Measurements from ENCODE around the gene CEMIP2.
"Not testable (repeated sequence)": the region's sequence is repeated elsewhere in the genome, so short reads cannot be mapped to it uniquely, and the experiment has no call there.

CEMIP2 gene

DNA sequence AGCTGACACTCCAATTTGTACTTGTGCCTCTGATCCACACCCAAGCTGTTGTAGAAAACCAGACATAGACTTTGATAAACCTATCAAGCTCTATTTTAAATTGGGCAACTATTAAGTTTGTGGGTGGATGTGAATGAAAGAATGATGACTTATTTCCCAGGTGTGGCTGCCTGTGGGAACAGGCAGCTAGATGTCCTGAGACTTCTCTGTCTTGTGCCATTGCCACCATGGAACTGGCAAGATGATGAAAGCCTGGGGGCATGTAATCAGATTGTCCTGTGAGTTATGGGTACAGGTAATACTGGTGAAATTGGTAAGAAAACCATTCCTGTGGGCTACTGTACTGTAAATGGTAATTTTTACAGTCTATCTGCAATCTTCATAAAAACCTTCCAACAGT lies 57.5 kb downstream of the CEMIP2 start:
- no peak overlapping the region for H3K4me3 ChIP-seq (ENCODE audit: low read depth, low read length)

DNA sequence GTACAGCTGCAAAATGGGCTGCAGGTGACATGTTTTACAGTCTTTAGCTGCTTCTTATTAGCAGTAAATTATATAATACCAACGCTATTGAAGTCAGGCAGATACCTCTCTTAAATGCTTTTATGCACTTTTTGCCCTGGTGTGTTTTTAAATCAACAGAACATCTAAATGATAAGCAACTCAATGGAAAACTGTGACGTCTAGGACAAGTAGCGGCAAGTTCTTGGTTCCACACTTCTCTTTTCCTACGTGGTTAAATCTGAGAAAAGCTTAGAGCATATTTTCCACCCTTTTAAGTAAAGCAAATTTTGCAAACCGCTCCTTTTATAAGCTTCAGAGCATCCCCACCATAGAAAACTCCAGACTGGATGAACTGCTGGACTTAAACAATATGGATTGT lies 58.1 kb downstream of the CEMIP2 start:
- H3K4me3 ChIP-seq (ENCODE audit: low read depth, low read length) = no peak overlapping the region

DNA sequence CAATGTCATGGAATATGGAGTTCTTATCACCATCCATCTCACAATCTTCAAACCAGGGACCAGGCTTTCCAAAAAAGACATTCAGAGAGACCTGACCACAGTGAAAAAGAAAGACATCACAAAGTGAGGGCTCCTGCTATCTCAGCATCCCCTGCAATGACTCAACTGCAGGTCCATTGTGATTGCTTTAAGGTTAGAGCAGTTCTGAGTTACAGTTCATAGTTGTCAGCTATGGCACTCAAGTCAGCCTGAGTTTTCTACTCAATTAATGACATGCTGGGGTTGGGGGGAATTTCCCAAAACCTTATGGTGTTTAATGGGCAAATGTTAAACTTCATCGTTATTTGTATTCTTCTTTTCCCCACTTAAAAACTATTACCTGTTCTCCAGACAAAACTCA lies 58.9 kb downstream of the CEMIP2 start:
- H3K4me3 ChIP-seq (ENCODE audit: low read depth, low read length) = no peak overlapping the region

DNA sequence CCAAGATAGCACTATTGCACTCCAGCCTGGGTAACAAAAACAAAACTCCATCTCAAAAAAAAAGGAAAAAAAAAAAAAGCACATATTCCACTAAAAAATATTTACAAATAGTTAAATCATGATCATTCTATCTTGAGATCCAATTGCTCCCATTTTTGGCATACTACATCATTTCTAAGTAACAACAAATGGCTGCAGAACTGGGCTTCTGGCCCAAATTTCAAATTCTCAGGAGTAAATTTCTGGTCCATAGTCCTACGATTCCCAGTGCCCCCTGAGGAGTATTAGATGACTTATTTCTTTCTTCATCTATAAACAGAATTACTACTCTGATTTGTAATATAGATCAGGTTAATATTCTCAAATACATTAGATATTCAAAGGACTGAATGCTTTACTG lies 62.1 kb downstream of the CEMIP2 start:
- no peak overlapping the region for H3K4me3 ChIP-seq (ENCODE audit: low read depth, low read length)

DNA sequence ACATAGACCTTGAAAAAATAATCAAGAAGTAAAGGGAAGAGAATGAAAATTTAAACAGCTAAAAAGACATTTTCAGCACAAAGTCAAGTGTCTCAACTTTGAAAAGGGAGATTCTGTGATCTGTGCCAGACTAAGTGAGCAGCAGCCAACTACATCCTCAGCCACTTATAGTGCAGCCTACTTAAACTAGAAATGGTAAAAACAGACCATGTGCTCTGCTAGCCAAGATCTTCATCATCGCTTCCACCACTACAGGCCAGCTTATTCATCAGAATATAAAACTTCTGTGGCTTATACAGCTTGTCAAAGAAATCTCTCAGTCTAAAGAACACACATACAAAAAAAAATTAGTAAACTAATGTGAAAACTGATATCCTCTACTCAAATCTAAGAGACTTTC lies 63.5 kb downstream of the CEMIP2 start:
- H3K4me3 ChIP-seq (ENCODE audit: low read depth, low read length) = no peak overlapping the region

- no peak overlapping the region for H3K4me3 ChIP-seq (ENCODE audit: low read depth, low read length)
These were observed 65.0 kb downstream of the CEMIP2 start for GRCh38 chr9:71703172-71703872.

GRCh38 chr9:71697882-71698281 lies 70.4 kb downstream of the CEMIP2 start:
- H3K4me3 ChIP-seq (ENCODE audit: low read depth, low read length) = no peak overlapping the region

- H3K4me3 ChIP-seq (ENCODE audit: low read depth, low read length) = no peak overlapping the region
These were observed 74.0 kb downstream of the CEMIP2 start for GRCh38 chr9:71694332-71694731.

DNA sequence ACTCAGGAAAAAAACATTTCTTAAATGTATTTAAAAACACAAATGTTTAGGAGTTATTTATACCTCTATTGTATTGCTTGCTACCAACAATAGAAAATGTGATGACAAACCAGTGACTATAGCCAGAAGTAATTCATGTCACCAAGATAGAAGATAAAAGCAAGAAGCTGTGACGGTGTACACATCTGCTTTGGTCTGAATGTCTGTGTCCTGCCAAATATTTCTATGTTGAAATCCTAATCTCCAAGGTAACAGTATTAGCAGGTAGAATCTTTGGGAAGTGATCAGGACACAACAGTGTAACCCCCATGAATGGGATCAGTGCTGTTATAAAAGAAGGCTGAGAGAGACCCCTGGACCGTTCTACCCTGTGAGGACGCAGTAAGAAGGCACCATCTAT lies 74.7 kb downstream of the CEMIP2 start:
- H3K4me3 ChIP-seq (ENCODE audit: low read depth, low read length) = no peak overlapping the region

DNA sequence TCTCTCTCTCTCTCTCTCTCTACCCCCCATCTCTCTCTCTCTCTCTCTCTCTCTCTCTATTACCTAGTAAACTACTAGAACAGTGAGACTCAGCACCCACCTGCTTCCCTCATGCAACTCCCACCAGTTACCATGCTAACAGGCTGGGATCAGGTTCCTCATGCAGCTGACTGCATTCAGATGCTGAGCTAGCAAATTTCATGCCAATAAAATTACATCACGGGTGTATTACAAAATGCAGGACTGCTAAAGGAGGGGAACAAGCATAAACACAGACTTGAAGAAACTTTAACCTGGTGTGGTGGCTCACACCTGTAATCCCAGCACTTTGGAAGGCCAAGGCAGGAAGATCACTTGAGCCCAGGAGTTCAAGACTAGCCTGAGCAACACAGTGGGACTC lies 76.0 kb downstream of the CEMIP2 start:
- H3K4me3 ChIP-seq (ENCODE audit: low read depth, low read length) = no peak overlapping the region

GRCh38 chr9:71691576-71691975 lies 76.7 kb downstream of the CEMIP2 start:
- H3K4me3 ChIP-seq (ENCODE audit: low read depth, low read length) = not testable (repeated sequence)

DNA sequence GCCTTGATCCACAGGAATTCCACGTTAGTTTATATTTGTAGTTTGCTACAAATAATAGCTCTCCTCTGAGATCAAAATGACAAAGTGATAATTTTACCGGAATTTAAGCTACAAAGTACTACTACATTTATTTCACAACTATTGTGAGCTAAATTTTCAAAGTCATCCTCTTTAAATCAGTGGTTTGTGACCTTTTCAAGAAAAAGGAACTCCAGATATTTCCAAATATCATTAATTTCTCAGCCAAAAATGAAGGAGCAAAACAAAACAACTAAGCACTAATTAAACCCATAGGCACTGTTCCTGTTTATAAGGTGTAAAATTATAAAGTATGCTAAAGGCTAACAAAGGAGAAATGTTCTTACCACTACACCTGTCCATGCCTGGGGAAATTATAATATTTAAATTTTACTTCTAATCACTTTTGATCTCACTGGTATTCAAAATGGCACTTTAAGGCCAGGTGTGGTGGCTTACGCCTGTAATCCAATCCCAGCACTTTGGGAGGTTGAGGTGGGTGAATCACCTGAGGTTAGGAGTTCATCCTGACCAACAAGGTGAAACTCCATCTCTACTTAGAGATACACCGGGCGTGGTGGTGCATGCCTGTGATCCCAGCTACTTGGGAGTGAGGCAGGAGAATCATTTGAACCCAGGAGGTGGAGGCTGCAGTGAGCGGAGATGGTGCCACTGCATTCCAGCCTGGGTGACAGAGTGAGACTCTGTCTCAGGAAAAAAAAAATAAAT lies 77.5 kb downstream of the CEMIP2 start:
- no peak overlapping the region for H3K4me3 ChIP-seq (ENCODE audit: low read depth, low read length)

DNA sequence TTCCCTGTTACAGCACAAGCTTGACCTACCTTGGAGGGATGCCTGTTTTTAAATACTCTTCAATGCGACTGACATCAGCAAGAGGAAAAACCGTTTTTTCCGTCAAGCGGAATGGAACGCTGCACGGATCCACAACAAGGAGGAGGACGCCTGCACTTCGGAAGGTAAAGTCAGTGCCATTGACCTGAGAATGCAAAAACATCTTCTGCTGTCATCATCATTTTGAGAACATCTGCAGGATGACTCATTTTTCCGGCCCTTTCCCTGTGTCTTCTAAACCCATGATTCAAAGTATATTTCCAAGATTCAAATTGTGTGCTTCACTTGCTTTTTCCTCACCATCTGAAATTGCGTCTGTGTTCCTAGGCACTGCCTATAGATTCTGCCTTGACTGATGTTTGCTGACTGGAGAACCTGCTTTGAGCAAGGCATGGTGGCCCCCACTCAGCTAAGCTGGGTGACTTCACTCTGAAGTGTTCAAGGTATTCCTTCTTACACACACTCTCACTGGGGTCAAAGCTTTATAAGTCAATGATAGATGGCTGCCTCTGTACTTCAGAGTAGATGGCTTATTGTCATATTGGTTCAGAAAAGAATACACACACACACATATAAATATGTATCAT lies 78.1 kb downstream of the CEMIP2 start:
- no peak overlapping the region for H3K4me3 ChIP-seq (ENCODE audit: low read depth, low read length)

GRCh38 chr9:71687676-71688075 lies 80.6 kb downstream of the CEMIP2 start:
- H3K4me3 ChIP-seq (ENCODE audit: low read depth, low read length) = no peak overlapping the region

DNA sequence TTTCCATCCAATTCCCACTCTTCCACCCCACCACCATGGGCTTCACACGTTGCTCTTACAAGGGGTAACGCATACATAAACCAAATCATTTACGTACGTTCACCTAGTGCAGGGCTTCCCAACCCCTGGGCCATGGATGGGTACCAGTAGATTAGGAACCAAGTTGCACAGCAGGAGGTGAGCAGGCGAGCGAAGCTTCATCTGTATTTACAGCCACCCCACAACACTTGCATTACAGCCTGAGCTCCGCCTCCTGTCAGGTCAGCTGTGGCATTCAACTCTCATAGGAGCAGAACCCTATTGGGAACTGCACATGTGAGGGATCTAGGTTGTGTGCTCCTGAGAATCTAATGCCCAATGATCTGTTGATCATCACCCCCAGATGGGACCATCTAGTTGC lies 82.3 kb downstream of the CEMIP2 start:
- H3K4me3 ChIP-seq (ENCODE audit: low read depth, low read length) = no peak overlapping the region

GRCh38 chr9:71685394-71685793 lies 82.9 kb downstream of the CEMIP2 start:
- no peak overlapping the region for H3K4me3 ChIP-seq (ENCODE audit: low read depth, low read length)

DNA sequence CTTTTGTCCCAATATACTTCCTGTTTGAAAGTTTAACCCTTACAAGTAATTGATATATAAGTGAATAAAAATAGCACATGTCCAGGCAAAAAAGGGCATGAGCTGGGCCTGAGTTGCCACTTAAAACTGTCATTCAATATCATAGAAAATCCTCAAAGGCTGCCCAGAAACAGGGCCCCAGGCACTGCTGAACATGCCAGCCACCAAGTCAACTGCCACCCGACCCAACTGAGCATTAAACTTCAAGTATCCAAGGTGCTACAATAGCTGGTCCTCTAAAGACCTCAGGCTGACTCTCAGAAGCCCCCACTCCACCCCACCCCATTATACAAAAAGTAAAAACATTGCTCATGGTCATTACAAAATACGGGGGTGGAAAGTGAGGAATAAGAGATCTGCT lies 83.7 kb downstream of the CEMIP2 start:
- H3K4me3 ChIP-seq (ENCODE audit: low read depth, low read length) = no peak overlapping the region

GRCh38 chr9:71683598-71684235 lies 84.6 kb downstream of the CEMIP2 start:
- no peak overlapping the region for H3K4me3 ChIP-seq (ENCODE audit: low read depth, low read length)

- H3K4me3 ChIP-seq (ENCODE audit: low read depth, low read length) = no peak overlapping the region
These were observed 86.5 kb downstream of the CEMIP2 start for GRCh38 chr9:71681708-71682272.

- H3K4me3 ChIP-seq (ENCODE audit: low read depth, low read length) = no peak overlapping the region
These were observed 87.1 kb downstream of the CEMIP2 start for GRCh38 chr9:71681104-71681707.
